ENCODE results near the gene LYL1. TPM values are rescaled to one million over a fixed set of nuclear protein-coding genes. Genes with fewer than 3 reads are reported as not detected.

The LYL1 gene
- total RNA-seq, 1 donor: 0.36 TPM

DNA sequence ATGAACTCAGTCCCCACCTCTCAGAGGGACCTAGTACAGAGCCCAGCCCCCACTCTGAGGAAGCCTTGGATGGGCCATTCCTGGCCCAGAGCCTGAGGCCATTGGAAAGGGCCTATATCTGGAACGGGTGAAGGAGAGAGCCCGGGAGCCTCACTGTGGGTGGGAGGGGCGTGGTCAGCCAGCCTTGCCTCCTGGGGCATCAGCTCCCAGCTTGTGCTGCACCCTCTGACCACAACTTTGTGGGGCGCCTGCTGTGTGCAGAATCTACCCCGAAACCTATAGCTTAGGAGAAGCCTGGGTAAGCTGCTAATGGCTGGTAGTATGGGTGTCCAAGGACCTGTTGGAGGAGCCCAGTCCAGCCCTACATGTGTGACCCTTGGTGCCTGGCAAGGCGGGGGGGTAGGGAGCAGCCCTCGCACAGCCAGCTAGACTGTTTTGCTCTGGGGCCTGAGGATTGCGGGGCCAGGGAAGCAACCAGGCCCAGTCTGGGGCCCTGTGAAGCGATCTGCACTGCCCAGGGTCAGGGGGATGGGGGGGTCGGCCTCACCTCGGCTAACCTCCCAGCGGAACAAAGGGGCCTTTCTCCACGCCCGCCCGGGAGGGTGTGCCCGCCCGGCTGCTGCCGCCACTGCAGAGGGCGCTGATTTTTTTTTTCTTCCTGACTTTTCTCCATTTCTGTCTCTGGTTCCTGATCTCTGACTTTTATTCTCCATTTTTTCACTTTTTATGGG, 42.3 kb downstream of the LYL1 start:
- peak; percentile 91 for DNase-seq (ENCODE audit: insufficient read length, low spot score, missing footprints)
- Histone ChIP-seq H3K4me2 (ENCODE audit: insufficient read depth, low read length) (peak overlapping the region; percentile 89), H3K4me1 (ENCODE audit: insufficient read depth, low read length) (peaks cover 65% of the 10 kb centered on the region), H3K27ac (ENCODE audit: low read depth, low read length) (peak overlapping the region; percentile 69), H3K4me3 (ENCODE audit: insufficient read depth, low read length) (peak overlapping the region; percentile 69), H3K79me2 (ENCODE audit: insufficient read depth, low read length) (peaks cover 96% of the 10 kb centered on the region), H3K27me3 (ENCODE audit: insufficient read depth, low read length) (no peaks in the 10 kb centered on the region), H2AFZ (ENCODE audit: low read length) (peak overlapping the region; percentile 12), H3K9me3 (ENCODE audit: low read depth, low read length) (no peaks in the 10 kb centered on the region), H3K36me3 (ENCODE audit: insufficient read depth, low read length) (no peaks in the 10 kb centered on the region), H4K20me1 (ENCODE audit: insufficient read depth, low read length) (peaks cover 35% of the 10 kb centered on the region)
- TF ChIP-seq, protein P1, sequence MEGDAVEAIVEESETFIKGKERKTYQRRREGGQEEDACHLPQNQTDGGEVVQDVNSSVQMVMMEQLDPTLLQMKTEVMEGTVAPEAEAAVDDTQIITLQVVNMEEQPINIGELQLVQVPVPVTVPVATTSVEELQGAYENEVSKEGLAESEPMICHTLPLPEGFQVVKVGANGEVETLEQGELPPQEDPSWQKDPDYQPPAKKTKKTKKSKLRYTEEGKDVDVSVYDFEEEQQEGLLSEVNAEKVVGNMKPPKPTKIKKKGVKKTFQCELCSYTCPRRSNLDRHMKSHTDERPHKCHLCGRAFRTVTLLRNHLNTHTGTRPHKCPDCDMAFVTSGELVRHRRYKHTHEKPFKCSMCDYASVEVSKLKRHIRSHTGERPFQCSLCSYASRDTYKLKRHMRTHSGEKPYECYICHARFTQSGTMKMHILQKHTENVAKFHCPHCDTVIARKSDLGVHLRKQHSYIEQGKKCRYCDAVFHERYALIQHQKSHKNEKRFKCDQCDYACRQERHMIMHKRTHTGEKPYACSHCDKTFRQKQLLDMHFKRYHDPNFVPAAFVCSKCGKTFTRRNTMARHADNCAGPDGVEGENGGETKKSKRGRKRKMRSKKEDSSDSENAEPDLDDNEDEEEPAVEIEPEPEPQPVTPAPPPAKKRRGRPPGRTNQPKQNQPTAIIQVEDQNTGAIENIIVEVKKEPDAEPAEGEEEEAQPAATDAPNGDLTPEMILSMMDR (IDR thresholded peaks at IDR 0.05; ENCODE audit: extremely low read depth, low read depth, low read length): no peak

GRCh38 chr19:13058951-13059660, 43.6 kb downstream of the LYL1 start:
- no peaks in the 10 kb centered on the region for H3K9me3 ChIP-seq (ENCODE audit: low read depth, low read length)
- TF ChIP-seq, protein P1 (IDR thresholded peaks at IDR 0.05; ENCODE audit: extremely low read depth, low read depth, low read length): no peak
- peaks cover 77% of the 10 kb centered on the region for H3K4me1 ChIP-seq (ENCODE audit: insufficient read depth, low read length)
- no peaks in the 10 kb centered on the region for H3K36me3 ChIP-seq (ENCODE audit: insufficient read depth, low read length)
- DNase-seq (ENCODE audit: insufficient read length, low spot score, missing footprints): peak; percentile 73
- no peak overlapping the region for H2AFZ ChIP-seq (ENCODE audit: low read length)
- H3K79me2 ChIP-seq (ENCODE audit: insufficient read depth, low read length): peaks cover 87% of the 10 kb centered on the region
- H3K4me3 ChIP-seq (ENCODE audit: insufficient read depth, low read length): no peak overlapping the region
- H3K27ac ChIP-seq (ENCODE audit: low read depth, low read length): no peak overlapping the region
- H3K4me2 ChIP-seq (ENCODE audit: insufficient read depth, low read length): no peak overlapping the region
- no peaks in the 10 kb centered on the region for H3K27me3 ChIP-seq (ENCODE audit: insufficient read depth, low read length)
- peaks cover 29% of the 10 kb centered on the region for H4K20me1 ChIP-seq (ENCODE audit: insufficient read depth, low read length)

- Histone ChIP-seq H3K4me3 (ENCODE audit: insufficient read depth, low read length) (no peak overlapping the region), H3K79me2 (ENCODE audit: insufficient read depth, low read length) (peaks cover 87% of the 10 kb centered on the region), H3K4me2 (ENCODE audit: insufficient read depth, low read length) (no peak overlapping the region), H4K20me1 (ENCODE audit: insufficient read depth, low read length) (peaks cover 17% of the 10 kb centered on the region), H3K4me1 (ENCODE audit: insufficient read depth, low read length) (peaks cover 78% of the 10 kb centered on the region), H3K27me3 (ENCODE audit: insufficient read depth, low read length) (no peaks in the 10 kb centered on the region), H2AFZ (ENCODE audit: low read length) (no peak overlapping the region), H3K27ac (ENCODE audit: low read depth, low read length) (no peak overlapping the region), H3K9me3 (ENCODE audit: low read depth, low read length) (no peaks in the 10 kb centered on the region), H3K36me3 (ENCODE audit: insufficient read depth, low read length) (no peaks in the 10 kb centered on the region)
- TF ChIP-seq, protein P1 (IDR thresholded peaks at IDR 0.05; ENCODE audit: extremely low read depth, low read depth, low read length): no peak
- no peak for DNase-seq (ENCODE audit: insufficient read length, low spot score, missing footprints)
Observed at GRCh38 chr19:13057744-13058143, 44.9 kb downstream of the LYL1 start.

DNA sequence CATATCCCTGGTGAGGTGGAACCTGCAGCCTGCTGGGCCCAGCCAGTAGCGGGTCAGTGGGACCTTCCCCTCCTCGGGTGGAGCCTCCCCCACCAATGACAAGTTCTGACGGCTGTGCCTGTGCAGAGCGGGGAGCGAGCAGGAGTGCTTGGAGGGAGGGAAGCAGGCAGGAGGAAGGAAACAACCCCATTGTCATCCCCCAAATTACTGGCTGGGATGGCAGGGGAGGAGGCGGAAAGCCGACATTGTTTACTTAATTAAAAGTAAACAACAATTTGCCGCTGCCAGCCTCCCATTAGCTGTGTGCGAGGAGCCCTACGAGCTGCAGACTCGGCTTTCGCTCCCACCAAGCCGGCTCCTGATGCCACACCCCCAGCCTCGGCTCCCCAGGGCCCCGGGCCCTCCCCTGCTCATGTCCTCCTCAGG, 45.5 kb downstream of the LYL1 start:
- TF ChIP-seq, protein P1 (IDR thresholded peaks at IDR 0.05; ENCODE audit: extremely low read depth, low read depth, low read length): no peak
- Histone ChIP-seq H3K36me3 (ENCODE audit: insufficient read depth, low read length) (peaks cover 4% of the 10 kb centered on the region), H3K4me1 (ENCODE audit: insufficient read depth, low read length) (peaks cover 84% of the 10 kb centered on the region), H3K79me2 (ENCODE audit: insufficient read depth, low read length) (peaks cover 87% of the 10 kb centered on the region), H3K4me3 (ENCODE audit: insufficient read depth, low read length) (no peak overlapping the region), H3K27me3 (ENCODE audit: insufficient read depth, low read length) (no peaks in the 10 kb centered on the region), H3K4me2 (ENCODE audit: insufficient read depth, low read length) (no peak overlapping the region), H3K27ac (ENCODE audit: low read depth, low read length) (peak overlapping the region; percentile 96), H4K20me1 (ENCODE audit: insufficient read depth, low read length) (peaks cover 11% of the 10 kb centered on the region), H3K9me3 (ENCODE audit: low read depth, low read length) (no peaks in the 10 kb centered on the region), H2AFZ (ENCODE audit: low read length) (no peak overlapping the region)
- no peak for DNase-seq (ENCODE audit: insufficient read length, low spot score, missing footprints)
